WTC11 (cell line): ENCODE measurements around the gene TCF12. TPM values are rescaled to one million over a fixed set of nuclear protein-coding genes. Genes with fewer than 3 reads are reported as not detected.

Source experiments
- ATAC-seq: fragments of 200-7000 bp; cut with Tn5 transposase; 2 replicates; pipeline ENCODE4 v1.10.0; 2021; ENCODE audit warnings: mild to moderate bottlenecking, moderate library complexity
- CTCF ChIA-PET: fragments of 300-600 bp; sonication (Branson Sonifier 250); formaldehyde crosslinking; loops from one replicate; lab custom pipeline; 2021; ENCODE audit warnings: antibody characterized with exemption; lab: Charles Lee
- POLR2A ChIA-PET: fragments of 350-600 bp; sonication (Branson Sonifier 250); formaldehyde crosslinking; loops from one replicate; lab custom pipeline; 2021; ENCODE audit warnings: antibody characterized with exemption; lab: Charles Lee
- DNase-seq: peaks from one replicate; pipeline ENCODE4 v3.0.0; 2021; ENCODE audit warnings: low spot score
- H3K27ac Mint-ChIP-seq: 2 replicates; pipeline ENCODE4 v1.8.0; 2021; ENCODE audit warnings: mixed read lengths
- H3K27me3 Mint-ChIP-seq: 2 replicates; pipeline ENCODE4 v1.8.0; 2021; ENCODE audit warnings: low read depth, mild to moderate bottlenecking, moderate library complexity, mixed read lengths
- H3K36me3 Mint-ChIP-seq: 2 replicates; pipeline ENCODE4 v1.8.0; 2021; ENCODE audit warnings: mixed read lengths
- H3K4me1 Mint-ChIP-seq: 2 replicates; pipeline ENCODE4 v1.8.0; 2022; ENCODE audit warnings: mixed read lengths
- H3K4me3 Mint-ChIP-seq: 2 replicates; pipeline ENCODE4 v1.8.0; 2021; ENCODE audit warnings: mild to moderate bottlenecking, moderate library complexity, mixed read lengths
- H3K9me3 Mint-ChIP-seq: 2 replicates; pipeline ENCODE4 v1.8.0; 2021; ENCODE audit warnings: mixed read lengths
- CREB1 ChIP-seq: sonication (generic); formaldehyde crosslinking; IDR thresholded peaks from 2 replicates; pipeline ENCODE4 v1.8.0; 2023; ENCODE audit warnings: mild to moderate bottlenecking, missing genetic modification reagents
- CTCF ChIP-seq: fragments of 200-600 bp; IDR thresholded peaks from 2 replicates; pipeline ENCODE4 v1.8.0; 2022; ENCODE audit warnings: antibody characterized with exemption
- ESRRA ChIP-seq: sonication (generic); formaldehyde crosslinking; IDR thresholded peaks from 2 replicates; pipeline ENCODE4 v1.8.1; 2022; ENCODE audit warnings: mild to moderate bottlenecking, missing genetic modification reagents, borderline replicate concordance
- HMGXB4 ChIP-seq: sonication (generic); formaldehyde crosslinking; IDR thresholded peaks from 2 replicates; pipeline ENCODE4 v1.8.1; 2023; ENCODE audit warnings: mild to moderate bottlenecking, moderate library complexity, missing genetic modification reagents
- IRF2 ChIP-seq: sonication (generic); formaldehyde crosslinking; IDR thresholded peaks from 2 replicates; pipeline ENCODE4 v1.8.0; 2022; ENCODE audit warnings: low read depth, missing genetic modification reagents, borderline replicate concordance
- MXD4 ChIP-seq: fragments of 250-450 bp; sonication (Bioruptor Pico); IDR thresholded peaks from 2 replicates; pipeline ENCODE4 v1.8.0; 2021; ENCODE audit warnings: mild to moderate bottlenecking, moderate library complexity, borderline replicate concordance
- MYBL2 ChIP-seq: sonication (generic); formaldehyde crosslinking; IDR thresholded peaks from 2 replicates; pipeline ENCODE4 v1.8.1; 2023; ENCODE audit warnings: mild to moderate bottlenecking, moderate library complexity, missing genetic modification reagents
- OVOL2 ChIP-seq: fragments of 250-450 bp; sonication (Bioruptor Pico); IDR thresholded peaks from 2 replicates; pipeline ENCODE4 v1.9.0; 2021; ENCODE audit warnings: mild to moderate bottlenecking, borderline replicate concordance
- SMAD4 ChIP-seq: sonication (generic); formaldehyde crosslinking; IDR thresholded peaks from 2 replicates; pipeline ENCODE4 v1.8.0; 2022; ENCODE audit warnings: mild to moderate bottlenecking, missing genetic modification reagents
- TEAD4 ChIP-seq: sonication (generic); formaldehyde crosslinking; IDR thresholded peaks from 2 replicates; pipeline ENCODE4 v1.8.0; 2022; ENCODE audit warnings: mild to moderate bottlenecking, missing genetic modification reagents
- ZBTB21 ChIP-seq: sonication (generic); formaldehyde crosslinking; IDR thresholded peaks from 2 replicates; pipeline ENCODE4 v1.8.1; 2023; ENCODE audit warnings: mild to moderate bottlenecking, missing genetic modification reagents, borderline replicate concordance
- ZNF138 ChIP-seq: sonication (generic); formaldehyde crosslinking; conservative IDR thresholded peaks from 2 replicates; pipeline ENCODE4 v1.8.1; 2022; ENCODE audit warnings: mild to moderate bottlenecking, moderate library complexity, missing genetic modification reagents
- ZNF263 ChIP-seq: sonication (generic); formaldehyde crosslinking; IDR thresholded peaks from 2 replicates; pipeline ENCODE4 v1.8.1; 2022; ENCODE audit warnings: low read depth, mild to moderate bottlenecking, moderate library complexity, missing genetic modification reagents
- ZNF317 ChIP-seq: sonication (generic); formaldehyde crosslinking; IDR thresholded peaks from 2 replicates; pipeline ENCODE4 v1.8.1; 2023; ENCODE audit warnings: low read depth, mild to moderate bottlenecking, moderate library complexity, missing genetic modification reagents, borderline replicate concordance
- ZNF425 ChIP-seq: fragments of 250-450 bp; sonication (Bioruptor Pico); conservative IDR thresholded peaks from 2 replicates; pipeline ENCODE4 v1.9.0; 2021; ENCODE audit warnings: mild to moderate bottlenecking
- ZNF671 ChIP-seq: fragments of 250-450 bp; sonication (Bioruptor Pico); IDR thresholded peaks from 2 replicates; pipeline ENCODE4 v1.8.0; 2021; ENCODE audit warnings: mild to moderate bottlenecking
- total RNA-seq: library from RNA; stranded (reverse); gene quantifications from 3 replicates; pipeline ENCODE4 v1.2.3, GENCODE V29; 2021
- TF ChIP-seq, protein P1 (sequence below): sonication (generic); formaldehyde crosslinking; IDR thresholded peaks from 2 replicates; pipeline ENCODE4 v1.8.0; 2022; ENCODE audit warnings: mild to moderate bottlenecking, missing genetic modification reagents

TCF12 gene
- total RNA-seq, 1 experiment from 2014 or later: 73.2 TPM

DNA sequence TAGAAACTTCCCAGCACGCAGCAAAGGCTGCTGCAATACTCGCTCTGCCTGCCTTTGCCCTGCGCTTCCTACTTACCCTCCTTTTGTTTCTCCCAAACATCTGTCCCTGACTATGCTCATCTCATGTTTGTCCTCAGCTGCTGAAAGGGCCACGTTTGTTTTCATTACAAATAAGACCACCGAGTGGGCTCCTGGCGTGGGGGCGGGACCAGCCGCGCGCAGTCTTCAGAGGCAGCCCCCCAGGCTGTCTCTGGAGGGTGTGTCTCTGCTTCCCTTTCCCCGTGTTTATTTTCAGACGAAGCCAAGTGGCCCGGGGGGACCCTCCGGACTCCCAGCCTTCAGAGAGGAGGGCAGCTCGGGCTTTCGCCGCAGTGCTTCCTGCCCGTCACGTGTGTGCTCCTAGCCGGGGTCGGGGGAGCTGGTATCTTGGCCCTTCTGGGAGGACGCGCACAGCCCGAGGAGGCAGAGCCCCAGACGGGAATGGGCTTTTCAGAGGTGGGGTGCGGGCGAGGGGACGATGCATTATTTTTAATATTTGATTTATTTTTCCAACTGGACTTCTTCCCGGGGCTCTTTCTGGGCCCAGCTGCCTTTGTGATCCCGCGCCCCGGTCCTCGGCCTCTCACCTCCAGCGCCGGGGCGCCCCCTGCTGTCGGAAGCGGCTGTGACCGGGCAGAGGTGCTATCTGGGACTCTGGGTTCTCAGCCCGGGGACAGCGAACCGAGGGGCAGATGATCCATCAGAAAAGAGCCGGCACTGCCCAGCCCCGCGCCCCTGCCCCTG, 387.9 kb downstream of the TCF12 start (continued):
- TF ChIP-seq ZNF263 (CRISPR knock-in tag) (no peak), SMAD4 (CRISPR knock-in tag) (no peak), ESRRA (no peak), MXD4 (CRISPR knock-in tag) (no peak), ZNF138 (CRISPR knock-in tag) (no peak)

GRCh38 chr15:57306944-57307411, 388.5 kb downstream of the TCF12 start:
- Mint-ChIP-seq H3K27me3 (no peaks in the 10 kb centered on the region; the same call in 1 of the 2 replicates), H3K36me3 (no peaks in the 10 kb centered on the region), H3K27ac (no peak overlapping the region), H3K4me3 (peak overlapping the region; percentile 75), H3K4me1 (peaks cover 30% of the 10 kb centered on the region), H3K9me3 (no peaks in the 10 kb centered on the region)
- DNase-seq (no peak), ATAC-seq (peak; percentile 56)
- ChIA-PET CTCF (interaction anchor here (0.6 to 4.1 kb wide), 45 partner anchors 8 to 842 kb away, joined by 3 to 100 read pairs (median 5); partner anchors contain the start of genes MNS1, POLR2M and TCF12), POLR2A (no interaction called here)
- TF ChIP-seq CTCF: 0 out of 2 replicates have a peak, but pooled peaks have one; percentile 4
- no peak for TF ChIP-seq ZNF671
- no peak for TF ChIP-seq CREB1 (CRISPR knock-in tag)
- TF ChIP-seq ZNF138 (CRISPR knock-in tag): no peak
- 0 out of 2 replicates have a peak, but pooled peaks have one; percentile 21 for TF ChIP-seq ZNF317
- TF ChIP-seq HMGXB4 (CRISPR knock-in tag): 0 out of 2 replicates have a peak, but pooled peaks have one; percentile 15

- no peaks in the 10 kb centered on the region; the same call in 1 of the 2 replicates for H3K27me3 Mint-ChIP-seq
- ChIA-PET POLR2A (no interaction called here), CTCF (interaction anchor here (0.6 to 4.1 kb wide), 8 partner anchors 14 to 399 kb away, joined by 3 to 100 read pairs (median 6); partner anchors contain the start of gene POLR2M)
- no peak overlapping the region for H3K27ac Mint-ChIP-seq
- H3K4me1 Mint-ChIP-seq: peaks cover 28% of the 10 kb centered on the region
- ATAC-seq (no peak), DNase-seq (no peak)
- H3K9me3 Mint-ChIP-seq: no peaks in the 10 kb centered on the region
- TF ChIP-seq IRF2 (no peak), MYBL2 (CRISPR knock-in tag) (no peak), ZNF425 (CRISPR knock-in tag) (no peak), ZBTB21 (CRISPR knock-in tag) (no peak), OVOL2 (CRISPR knock-in tag) (no peak), ZNF263 (CRISPR knock-in tag) (no peak), CREB1 (CRISPR knock-in tag) (no peak), TEAD4 (no peak)
- TF ChIP-seq, protein P1, sequence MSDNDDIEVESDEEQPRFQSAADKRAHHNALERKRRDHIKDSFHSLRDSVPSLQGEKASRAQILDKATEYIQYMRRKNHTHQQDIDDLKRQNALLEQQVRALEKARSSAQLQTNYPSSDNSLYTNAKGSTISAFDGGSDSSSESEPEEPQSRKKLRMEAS (CRISPR knock-in tag): no peak
- no peaks in the 10 kb centered on the region for H3K36me3 Mint-ChIP-seq
- no peak overlapping the region; the same call in 1 of the 2 replicates for H3K4me3 Mint-ChIP-seq
Measured at GRCh38 chr15:57307527-57308169, 389.2 kb downstream of the TCF12 start.
